Skeletal muscle satellite cell (primary cell): Measurements from ENCODE around the gene XKR7.

Experiments
- H3K27me3 ChIP-seq: 2 replicates; pipeline ENCODE4 v1.7.0; 2013; ENCODE audit warnings: low read length; ENCODE audit not compliant: control insufficient read depth, insufficient read depth
- H3K36me3 ChIP-seq: 2 replicates; pipeline ENCODE4 v1.7.0; 2013; ENCODE audit warnings: mild to moderate bottlenecking, control low read depth, low read length; ENCODE audit not compliant: insufficient read depth
- H3K4me1 ChIP-seq: 2 replicates; pipeline ENCODE4 v1.7.0; 2013; ENCODE audit warnings: low read length; ENCODE audit not compliant: control insufficient read depth, insufficient read depth
- H3K4me2 ChIP-seq: 2 replicates; pipeline ENCODE4 v1.7.0; 2013; ENCODE audit warnings: mild to moderate bottlenecking, low read length
- H3K4me3 ChIP-seq: 2 replicates; pipeline ENCODE4 v1.7.0; 2013; ENCODE audit warnings: low read length
- H3K9ac ChIP-seq: 2 replicates; pipeline ENCODE4 v1.7.0; 2013; ENCODE audit warnings: mild to moderate bottlenecking, low read depth, low read length, moderate library complexity
- H3K9me3 ChIP-seq: replicated peaks from 2 replicates; pipeline ENCODE4 v1.7.0; 2013; ENCODE audit warnings: mild to moderate bottlenecking, control low read depth, low read length

The XKR7 gene

GRCh38 chr20:31988430-31989015, 20.6 kb downstream of the XKR7 start:
- no peaks in the 10 kb centered on the region for H3K9me3 ChIP-seq
- no peak overlapping the region for H3K4me2 ChIP-seq
- no peak overlapping the region for H3K4me3 ChIP-seq
- no peaks in the 10 kb centered on the region for H3K36me3 ChIP-seq
- H3K27me3 ChIP-seq = peaks cover 49% of the 10 kb centered on the region
- no peaks in the 10 kb centered on the region for H3K4me1 ChIP-seq
- no peak overlapping the region for H3K9ac ChIP-seq

- Histone ChIP-seq H3K4me3 (no peak overlapping the region), H3K9me3 (no peaks in the 10 kb centered on the region), H3K36me3 (no peaks in the 10 kb centered on the region), H3K9ac (no peak overlapping the region), H3K27me3 (peaks cover 54% of the 10 kb centered on the region), H3K4me2 (no peak overlapping the region), H3K4me1 (no peaks in the 10 kb centered on the region)
Measured at GRCh38 chr20:31989030-31989645, 21.2 kb downstream of the XKR7 start.

- H3K4me3 ChIP-seq = no peak overlapping the region
- H3K27me3 ChIP-seq = peaks cover 57% of the 10 kb centered on the region
- H3K4me1 ChIP-seq = no peaks in the 10 kb centered on the region
- no peak overlapping the region for H3K9ac ChIP-seq
- no peaks in the 10 kb centered on the region for H3K9me3 ChIP-seq
- H3K4me2 ChIP-seq = no peak overlapping the region
- H3K36me3 ChIP-seq = no peaks in the 10 kb centered on the region
Measured at GRCh38 chr20:31990641-31991338, 22.8 kb downstream of the XKR7 start.

GRCh38 chr20:31991339-31991705, 23.4 kb downstream of the XKR7 start:
- H3K9me3 ChIP-seq = no peaks in the 10 kb centered on the region
- no peak overlapping the region for H3K9ac ChIP-seq
- no peak overlapping the region for H3K4me2 ChIP-seq
- peaks cover 61% of the 10 kb centered on the region for H3K27me3 ChIP-seq
- no peak overlapping the region for H3K4me3 ChIP-seq
- no peaks in the 10 kb centered on the region for H3K36me3 ChIP-seq
- H3K4me1 ChIP-seq = no peaks in the 10 kb centered on the region

- no peaks in the 10 kb centered on the region for H3K36me3 ChIP-seq
- no peaks in the 10 kb centered on the region for H3K9me3 ChIP-seq
- H3K9ac ChIP-seq = no peak overlapping the region
- H3K4me1 ChIP-seq = no peaks in the 10 kb centered on the region
- H3K27me3 ChIP-seq = peaks cover 61% of the 10 kb centered on the region
- H3K4me2 ChIP-seq = no peak overlapping the region
- H3K4me3 ChIP-seq = no peak overlapping the region
Measured at GRCh38 chr20:31992086-31992485, 24.1 kb downstream of the XKR7 start.

GRCh38 chr20:31996996-31997395, 29.0 kb downstream of the XKR7 start:
- H3K9ac ChIP-seq = no peak overlapping the region
- peaks cover 81% of the 10 kb centered on the region for H3K27me3 ChIP-seq
- H3K9me3 ChIP-seq = no peaks in the 10 kb centered on the region

GRCh38 chr20:31998246-31998645, 30.3 kb downstream of the XKR7 start:
- H3K36me3 ChIP-seq = no peaks in the 10 kb centered on the region
- H3K27me3 ChIP-seq = peaks cover 77% of the 10 kb centered on the region
- no peak overlapping the region for H3K4me3 ChIP-seq
- no peak overlapping the region for H3K9ac ChIP-seq
- H3K9me3 ChIP-seq = no peaks in the 10 kb centered on the region
- no peak overlapping the region for H3K4me2 ChIP-seq
- no peaks in the 10 kb centered on the region for H3K4me1 ChIP-seq

More at GRCh38 chr20:31996996-31997395, 29.0 kb downstream of the XKR7 start:
- Histone ChIP-seq H3K4me2 (no peak overlapping the region), H3K36me3 (no peaks in the 10 kb centered on the region), H3K4me1 (no peaks in the 10 kb centered on the region), H3K4me3 (no peak overlapping the region)

GRCh38 chr20:32003325-32003724, 35.4 kb downstream of the XKR7 start:
- H3K4me1 ChIP-seq = no peaks in the 10 kb centered on the region
- no peak overlapping the region for H3K4me3 ChIP-seq
- H3K36me3 ChIP-seq = no peaks in the 10 kb centered on the region
- H3K9me3 ChIP-seq = no peaks in the 10 kb centered on the region
- H3K4me2 ChIP-seq = no peak overlapping the region
- H3K9ac ChIP-seq = no peak overlapping the region
- H3K27me3 ChIP-seq = peaks cover 68% of the 10 kb centered on the region

GRCh38 chr20:32004963-32005362, 37.0 kb downstream of the XKR7 start:
- Histone ChIP-seq H3K4me3 (no peak overlapping the region), H3K36me3 (no peaks in the 10 kb centered on the region), H3K9ac (no peak overlapping the region), H3K4me2 (no peak overlapping the region), H3K27me3 (peaks cover 65% of the 10 kb centered on the region), H3K9me3 (no peaks in the 10 kb centered on the region), H3K4me1 (no peaks in the 10 kb centered on the region)

- Histone ChIP-seq H3K9ac (no peak overlapping the region), H3K4me3 (no peak overlapping the region), H3K9me3 (no peaks in the 10 kb centered on the region), H3K4me2 (no peak overlapping the region), H3K36me3 (no peaks in the 10 kb centered on the region), H3K27me3 (peaks cover 64% of the 10 kb centered on the region), H3K4me1 (no peaks in the 10 kb centered on the region)
Measured at GRCh38 chr20:32006053-32006452, 38.1 kb downstream of the XKR7 start.

- Histone ChIP-seq H3K9me3 (no peaks in the 10 kb centered on the region), H3K27me3 (peaks cover 63% of the 10 kb centered on the region), H3K4me2 (no peak overlapping the region), H3K36me3 (no peaks in the 10 kb centered on the region), H3K4me1 (no peaks in the 10 kb centered on the region), H3K4me3 (no peak overlapping the region), H3K9ac (no peak overlapping the region)
Measured at GRCh38 chr20:32006841-32007786, 39.2 kb downstream of the XKR7 start.
